Activated naive CD4-positive, alpha-beta T cell treated with anti-CD3 and anti-CD28 coated beads for 36 hours (primary cell): Measurements from ENCODE around the gene TEX12. TPM values are rescaled to one million over a fixed set of nuclear protein-coding genes. Genes with fewer than 3 reads are reported as not detected.
"Not testable (repeated sequence)": the region's sequence is repeated elsewhere in the genome, so short reads cannot be mapped to it uniquely, and the experiment has no call there.

ENCODE experiments used
- CTCF ChIA-PET: fragments of 350-600 bp; sonication (Branson Sonifier 250); formaldehyde crosslinking; loops from one replicate; lab custom pipeline; 2021; ENCODE audit warnings: antibody characterized with exemption; lab: Charles Lee
- DNase-seq: peaks from one replicate; pipeline ENCODE4 v3.0.0-alpha.2; 2020
- H3K27ac Mint-ChIP-seq: one replicate; pipeline ENCODE4 v1.8.0; 2021; ENCODE audit warnings: mild to moderate bottlenecking, mixed read lengths
- H3K27me3 Mint-ChIP-seq: one replicate; pipeline ENCODE4 v1.8.0; 2021; ENCODE audit warnings: low read depth, mixed read lengths
- H3K36me3 Mint-ChIP-seq: one replicate; pipeline ENCODE4 v1.8.0; 2021; ENCODE audit warnings: low read depth, mixed read lengths
- H3K4me1 Mint-ChIP-seq: one replicate; pipeline ENCODE4 v1.8.0; 2021; ENCODE audit warnings: low read depth, mixed read lengths
- H3K4me3 Mint-ChIP-seq: one replicate; pipeline ENCODE4 v1.8.0; 2021; ENCODE audit warnings: mild to moderate bottlenecking, moderate library complexity, mixed read lengths
- H3K9me3 Mint-ChIP-seq: one replicate; pipeline ENCODE4 v1.8.0; 2021; ENCODE audit warnings: mixed read lengths
- intact Hi-C: fragments of 100-400 bp; cut with micrococcal nuclease; formaldehyde crosslinking; loops from one replicate; pipeline ENCODE4 v1.15.1; 2023
- total RNA-seq, 2 experiments: library from RNA; stranded (reverse); gene quantifications; one replicate each; pipeline ENCODE4 v1.2.3, GENCODE V29; 2021

Gene TEX12
- total RNA-seq, 2 experiments from 2014 or later: not detected

DNA sequence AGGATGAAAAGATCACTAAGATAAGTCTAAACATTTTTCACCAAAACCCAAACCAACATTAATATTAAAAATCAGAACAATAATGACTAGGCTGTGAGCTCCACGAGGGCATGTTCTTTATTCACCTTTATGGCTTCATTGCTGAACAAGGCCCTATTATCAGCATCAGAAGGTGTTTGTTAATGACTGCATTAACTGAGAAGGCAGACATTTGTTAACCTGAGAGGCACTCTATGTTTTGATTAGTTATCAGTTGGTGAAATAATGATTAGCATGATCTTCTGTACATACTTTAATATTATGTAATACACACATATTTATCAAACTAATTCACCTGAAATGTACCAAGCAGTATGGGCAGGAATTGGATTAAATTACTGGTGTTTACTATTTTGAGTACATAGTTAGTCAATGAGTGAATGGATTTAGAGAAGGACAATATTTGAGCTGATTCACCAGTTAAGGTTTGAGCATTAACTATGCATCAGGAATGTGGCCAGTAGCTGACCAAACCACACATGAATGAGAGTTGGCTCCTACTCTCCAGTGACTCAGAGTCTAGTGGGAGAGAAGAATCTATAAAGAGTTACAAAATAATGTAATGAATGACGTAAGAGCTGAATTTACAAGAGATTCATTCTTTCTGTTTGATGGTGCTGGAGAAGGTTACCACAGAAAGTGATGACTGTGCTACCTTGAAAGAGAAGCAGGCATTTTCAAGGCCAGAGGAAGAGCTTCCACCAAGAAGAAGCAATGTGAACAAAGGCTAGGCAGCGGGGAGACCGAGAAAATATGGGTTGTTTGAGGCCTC, 10.0 kb upstream of the TEX12 start:
- intact Hi-C loops: no loop called here
- CTCF ChIA-PET: interaction anchor here (0.6 kb wide), 1 partner anchor 37 kb away, joined by 3 read pairs; no protein-coding TSS in a partner anchor
- Mint-ChIP-seq H3K9me3 (no peaks in the 10 kb centered on the region), H3K36me3 (no peaks in the 10 kb centered on the region), H3K27ac (no peak overlapping the region), H3K27me3 (peaks cover 12% of the 10 kb centered on the region), H3K4me3 (no peak overlapping the region), H3K4me1 (peaks cover 2% of the 10 kb centered on the region)
- no peak for DNase-seq

DNA sequence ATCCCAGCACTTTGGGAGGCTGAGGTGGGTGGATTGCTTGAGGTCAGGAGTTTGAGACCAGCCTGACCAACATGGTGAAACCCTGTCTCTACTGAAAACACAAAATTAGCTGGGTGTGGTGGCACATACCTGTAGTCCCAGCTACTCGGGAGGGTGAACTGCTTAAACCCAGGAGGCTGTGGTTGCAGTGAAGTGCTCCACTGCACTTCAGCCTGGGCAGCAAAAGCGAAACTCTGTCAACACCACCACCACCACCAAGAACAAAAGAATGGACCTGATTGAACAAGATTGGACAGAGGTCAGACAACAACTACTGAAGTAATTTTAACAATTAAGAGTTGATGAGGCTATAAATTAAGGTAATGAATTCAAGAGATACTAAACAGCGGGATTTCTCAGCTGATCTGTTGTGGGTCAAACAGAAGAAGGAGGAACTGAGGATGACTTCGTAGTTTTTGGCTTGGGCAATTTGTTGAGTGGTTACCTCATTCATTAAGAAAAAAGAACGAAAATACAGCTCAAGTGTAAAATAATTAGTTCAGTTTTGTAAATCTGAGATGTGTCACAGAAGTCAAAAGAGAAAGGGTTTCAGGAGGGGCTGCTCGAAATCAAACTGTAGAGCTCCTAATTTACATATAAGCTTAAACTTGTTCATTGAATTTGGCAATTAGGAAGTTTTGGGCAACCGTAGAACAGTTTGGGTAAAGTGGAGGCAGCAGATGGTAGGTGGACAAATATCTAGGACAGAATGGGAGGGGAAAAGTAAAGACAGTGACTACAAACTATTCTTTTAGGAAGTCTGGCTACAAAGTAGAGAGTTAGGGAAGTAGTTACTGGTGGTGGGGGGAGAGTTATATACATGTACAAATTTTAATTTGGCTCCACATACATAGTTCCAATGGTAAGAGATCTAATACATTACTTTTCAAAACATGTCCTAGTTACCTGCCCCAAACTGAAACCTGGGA, 7.8 kb upstream of the TEX12 start:
- H3K4me1 Mint-ChIP-seq: peaks cover 3% of the 10 kb centered on the region
- CTCF ChIA-PET: interaction anchor here (0.6 kb wide), 1 partner anchor 26 kb away, joined by 3 read pairs; no protein-coding TSS in a partner anchor
- DNase-seq: no peak
- H3K27ac Mint-ChIP-seq: no peak overlapping the region
- no peaks in the 10 kb centered on the region for H3K9me3 Mint-ChIP-seq
- intact Hi-C loops: no loop called here
- no peak overlapping the region for H3K4me3 Mint-ChIP-seq
- H3K27me3 Mint-ChIP-seq: peaks cover 26% of the 10 kb centered on the region
- no peaks in the 10 kb centered on the region for H3K36me3 Mint-ChIP-seq

DNA sequence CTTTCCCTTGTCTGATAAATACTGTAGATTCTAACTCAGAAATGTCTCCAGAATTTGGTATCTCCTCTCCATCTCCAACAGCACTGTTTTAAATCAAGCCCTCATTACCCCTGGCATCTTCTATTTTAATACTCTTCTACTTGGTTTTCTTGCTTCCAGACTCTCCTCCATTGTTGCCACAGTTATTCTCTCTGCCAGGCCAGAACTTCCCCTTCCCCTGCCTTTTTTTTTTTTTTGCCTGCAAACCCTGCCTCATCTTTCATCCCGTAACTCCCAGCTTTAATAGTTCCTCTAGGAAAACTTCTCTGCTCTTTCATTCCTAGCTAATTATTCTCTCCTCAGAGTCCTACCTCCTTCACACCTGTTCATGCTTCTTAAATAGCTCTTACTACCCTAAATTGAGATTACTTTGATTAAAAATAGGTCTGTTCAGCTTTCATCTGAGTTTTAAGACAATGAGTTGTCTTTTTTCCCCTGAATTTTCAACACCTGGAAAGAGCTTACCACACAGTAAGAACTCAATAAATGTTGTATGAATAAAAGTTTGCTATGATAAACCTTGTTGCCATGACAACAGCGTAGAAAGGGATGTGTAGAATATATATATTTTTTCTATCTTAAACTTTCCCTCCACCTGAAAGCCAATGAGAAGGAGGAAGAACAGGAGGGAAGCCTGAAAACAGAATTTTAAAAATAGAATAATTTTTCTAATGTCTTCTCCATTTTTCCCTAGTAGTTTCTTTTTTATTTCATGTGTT, 6.9 kb upstream of the TEX12 start:
- DNase-seq: no peak
- Mint-ChIP-seq H3K27ac (no peak overlapping the region), H3K36me3 (peaks cover 3% of the 10 kb centered on the region), H3K4me3 (no peak overlapping the region), H3K9me3 (no peaks in the 10 kb centered on the region), H3K4me1 (peaks cover 3% of the 10 kb centered on the region), H3K27me3 (peaks cover 30% of the 10 kb centered on the region)
- CTCF ChIA-PET: no interaction called here
- intact Hi-C loops: no loop called here

DNA sequence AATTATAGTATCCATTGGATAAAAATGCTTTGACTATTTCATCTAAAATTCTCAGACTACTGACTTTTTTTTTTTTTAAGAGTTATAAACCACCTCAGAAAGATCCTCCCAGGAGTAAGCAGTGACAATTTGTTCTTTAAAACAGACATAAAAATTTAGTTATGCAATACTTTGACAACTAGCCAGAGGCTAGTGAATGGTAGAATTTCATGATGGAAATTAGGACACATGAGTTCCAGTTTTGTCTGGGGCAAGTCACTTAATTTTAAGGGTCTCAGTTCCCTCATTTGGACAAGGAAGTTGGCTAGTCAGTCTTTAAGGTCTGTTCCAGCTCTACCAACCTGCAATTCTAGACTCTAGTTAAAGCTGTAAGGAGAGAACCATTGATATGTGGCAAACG, 6.2 kb upstream of the TEX12 start:
- H3K36me3 Mint-ChIP-seq: peaks cover 3% of the 10 kb centered on the region
- H3K9me3 Mint-ChIP-seq: no peaks in the 10 kb centered on the region
- peaks cover 31% of the 10 kb centered on the region for H3K27me3 Mint-ChIP-seq
- intact Hi-C loops: no loop called here
- CTCF ChIA-PET: no interaction called here
- no peak for DNase-seq
- H3K27ac Mint-ChIP-seq: no peak overlapping the region
- peaks cover 3% of the 10 kb centered on the region for H3K4me1 Mint-ChIP-seq
- no peak overlapping the region for H3K4me3 Mint-ChIP-seq

DNA sequence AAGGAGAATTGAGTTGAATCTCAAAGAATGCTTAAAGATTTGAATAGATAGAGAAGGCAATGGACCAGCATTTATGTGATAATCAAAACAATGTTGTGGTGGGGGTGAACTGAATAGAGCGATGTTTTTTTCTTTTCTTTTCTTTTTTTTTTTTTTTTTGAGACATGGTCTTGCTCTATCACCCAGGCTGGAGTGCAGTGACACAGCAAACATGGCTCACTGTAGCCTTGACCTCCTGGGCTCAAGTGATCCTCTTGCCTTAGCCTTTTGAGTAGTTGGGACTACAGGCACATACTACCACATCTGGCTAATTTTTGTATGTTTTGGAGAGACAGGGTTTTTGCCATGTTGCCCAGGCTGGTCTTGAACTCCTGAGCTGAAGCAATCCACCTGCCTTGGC, 5.0 kb upstream of the TEX12 start:
- CTCF ChIA-PET: interaction anchor here (0.9 kb wide), 1 partner anchor 51 kb away, joined by 6 read pairs; no protein-coding TSS in a partner anchor

DNA sequence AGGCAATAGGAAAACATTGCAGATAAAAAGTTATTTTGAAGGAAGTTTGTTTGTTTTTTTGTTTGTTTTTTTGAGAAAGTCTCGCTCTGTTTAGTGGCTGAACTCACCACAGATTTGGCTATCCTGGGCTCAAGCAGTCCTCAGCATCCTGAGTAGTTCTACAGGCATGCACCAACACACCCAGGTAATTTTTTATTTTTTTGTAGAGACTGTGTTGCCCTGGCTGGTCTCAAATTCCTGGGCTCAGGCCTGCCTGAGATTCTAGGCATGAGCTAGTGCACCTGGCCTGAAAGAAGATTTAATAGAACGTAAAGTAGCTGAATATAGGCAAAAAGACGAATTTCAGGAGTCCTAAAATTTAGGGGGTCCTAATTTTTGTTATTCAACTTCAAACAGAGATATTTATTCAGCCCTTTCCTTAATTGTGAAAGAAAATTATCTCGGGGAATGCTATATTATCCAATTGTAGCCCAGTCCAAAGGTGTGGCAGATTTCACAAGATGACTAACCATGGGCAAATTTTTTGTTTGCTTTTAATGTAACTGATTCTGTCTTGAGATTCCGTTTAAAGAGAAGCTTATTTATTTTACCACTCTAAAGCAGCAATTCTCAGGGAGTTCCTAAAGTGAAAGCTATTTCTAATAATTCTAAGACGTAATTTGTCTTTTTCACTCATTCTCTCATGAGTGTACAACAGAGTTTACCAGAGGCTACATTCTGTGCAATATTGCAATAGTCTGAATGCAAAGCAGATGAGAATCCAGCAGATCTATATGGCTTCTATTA, 4.2 kb upstream of the TEX12 start:
- DNase-seq: no peak
- Mint-ChIP-seq H3K9me3 (no peaks in the 10 kb centered on the region), H3K27me3 (peaks cover 43% of the 10 kb centered on the region), H3K27ac (no peak overlapping the region), H3K4me3 (no peak overlapping the region), H3K4me1 (peaks cover 2% of the 10 kb centered on the region), H3K36me3 (peaks cover 3% of the 10 kb centered on the region)
- intact Hi-C loops: no loop called here
- CTCF ChIA-PET: interaction anchor here (0.9 kb wide), 2 partner anchors 51 to 52 kb away, joined by 4 to 6 read pairs; no protein-coding TSS in a partner anchor

More for the DNA sequence above, 5.0 kb upstream of the TEX12 start:
- H3K27ac Mint-ChIP-seq, H3K9me3 Mint-ChIP-seq, H3K36me3 Mint-ChIP-seq, intact Hi-C loops, DNase-seq, H3K4me1 Mint-ChIP-seq, H3K4me3 Mint-ChIP-seq: not testable (repeated sequence)
- peaks cover 37% of the 10 kb centered on the region for H3K27me3 Mint-ChIP-seq

DNA sequence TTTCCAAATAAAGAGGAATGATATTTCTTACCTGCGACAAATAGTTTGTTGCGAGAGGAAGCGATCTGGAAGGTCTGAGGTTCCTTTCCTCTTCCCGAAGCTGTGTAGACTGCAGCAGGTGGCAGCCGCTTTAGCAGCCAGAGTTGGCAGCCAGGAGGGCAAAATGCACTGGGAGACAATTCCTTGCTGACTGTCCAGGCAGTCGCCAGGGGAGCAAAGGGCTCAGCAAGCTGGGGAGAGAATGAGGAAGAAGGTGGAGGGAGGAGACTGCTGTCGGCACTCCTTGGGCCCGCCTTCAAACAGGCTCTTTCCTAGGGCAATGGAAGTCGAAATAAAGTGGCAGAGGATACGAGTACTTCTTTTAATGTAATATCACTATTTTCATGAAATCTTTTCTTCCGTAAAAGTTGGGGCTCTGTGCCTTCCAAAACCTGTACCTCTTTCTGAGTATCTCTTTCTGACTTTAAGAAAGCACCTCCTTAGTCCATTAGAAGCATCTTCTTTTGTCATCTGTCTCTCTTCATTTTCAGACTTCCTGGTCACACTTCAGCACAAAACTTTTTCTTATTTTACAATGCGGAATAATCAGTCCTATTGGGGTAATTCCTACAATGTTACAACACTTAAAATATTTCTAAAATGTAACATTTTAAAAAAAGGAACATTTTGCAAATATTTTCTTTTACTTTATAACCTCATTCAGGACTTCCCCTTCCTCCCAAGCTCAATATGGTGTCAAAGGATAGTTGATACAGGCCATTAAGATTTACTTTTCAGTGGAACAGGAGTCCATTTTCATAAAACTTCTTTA, 3.1 kb upstream of the TEX12 start, which contains the start of gene IL18:
TSS of gene IL18 (minus strand) at position 220 of the 811 bp plus-strand sequence. CDS start 9,041 bp downstream, outside the sequence.
- H3K4me3 Mint-ChIP-seq: no peak within 1 kb of the TSS

DNA sequence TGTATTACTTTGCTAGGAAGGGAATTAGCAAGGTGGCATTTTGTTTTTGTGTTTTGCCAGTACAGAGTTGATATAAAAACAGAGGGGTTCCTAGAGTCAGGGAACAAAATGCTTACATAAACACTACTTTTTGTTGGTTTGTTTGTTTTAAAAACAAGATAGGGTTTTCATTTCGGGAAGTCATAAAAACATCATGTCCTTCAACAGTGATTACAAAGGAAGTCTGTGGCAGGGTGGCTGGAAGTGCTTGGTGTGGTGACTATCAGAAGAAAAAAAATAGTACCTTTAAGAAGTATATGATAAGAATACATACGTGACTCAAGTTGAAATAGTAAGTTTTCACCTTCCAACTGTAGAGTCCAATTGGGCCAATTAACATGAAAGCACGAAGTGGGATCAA, 2.1 kb upstream of the TEX12 start:
- Mint-ChIP-seq H3K27me3 (peaks cover 43% of the 10 kb centered on the region), H3K4me3 (no peak overlapping the region), H3K36me3 (peaks cover 3% of the 10 kb centered on the region), H3K4me1 (peaks cover 2% of the 10 kb centered on the region), H3K9me3 (no peaks in the 10 kb centered on the region), H3K27ac (no peak overlapping the region)
- CTCF ChIA-PET: interaction anchor here (0.8 kb wide), 1 partner anchor 10 kb away, joined by 3 read pairs; the partner anchor contains the start of gene BCO2
- intact Hi-C loops: no loop called here
- DNase-seq: no peak

More for the DNA sequence above, 3.1 kb upstream of the TEX12 start, which contains the start of gene IL18:
- Mint-ChIP-seq H3K27me3 (peaks cover 43% of the 10 kb centered on the region), H3K4me1 (peaks cover 2% of the 10 kb centered on the region), H3K9me3 (no peaks in the 10 kb centered on the region), H3K36me3 (peaks cover 3% of the 10 kb centered on the region), H3K27ac (no peak within 1 kb of the TSS)
- CTCF ChIA-PET: interaction anchor here (0.8 kb wide), 1 partner anchor 11 kb away, joined by 3 read pairs; the partner anchor contains the start of gene BCO2
- no peak for DNase-seq
- intact Hi-C loops: no loop called here

DNA sequence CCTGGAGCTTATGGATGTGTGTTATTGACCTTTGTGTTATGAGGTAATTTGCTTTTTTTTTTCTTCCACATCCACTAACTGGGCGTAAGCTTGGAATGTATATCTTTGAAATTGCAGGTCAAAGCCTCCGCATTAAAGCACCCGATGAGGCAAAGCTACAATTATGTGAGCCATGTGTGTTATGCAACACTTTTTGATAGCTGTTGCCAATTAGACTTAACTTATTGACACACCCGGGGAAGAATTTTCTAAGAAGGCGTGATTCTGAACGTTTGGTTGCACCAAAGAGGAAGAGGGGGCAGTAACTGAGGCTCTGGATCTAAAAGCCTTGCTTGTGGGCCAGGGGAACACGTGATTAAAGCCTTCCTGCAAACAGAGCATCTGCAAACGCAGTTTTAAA, 610 bp upstream of the TEX12 start:
- Mint-ChIP-seq H3K4me1 (peaks cover 2% of the 10 kb centered on the region), H3K4me3 (no peak overlapping the region), H3K9me3 (no peaks in the 10 kb centered on the region), H3K36me3 (peaks cover 3% of the 10 kb centered on the region), H3K27me3 (peaks cover 36% of the 10 kb centered on the region), H3K27ac (no peak overlapping the region)
- CTCF ChIA-PET: interaction anchor here (0.6 kb wide), 2 partner anchors 46 to 572 kb away, joined by 4 to 5 read pairs; no protein-coding TSS in a partner anchor
- intact Hi-C loops: no loop called here
- no peak for DNase-seq

DNA sequence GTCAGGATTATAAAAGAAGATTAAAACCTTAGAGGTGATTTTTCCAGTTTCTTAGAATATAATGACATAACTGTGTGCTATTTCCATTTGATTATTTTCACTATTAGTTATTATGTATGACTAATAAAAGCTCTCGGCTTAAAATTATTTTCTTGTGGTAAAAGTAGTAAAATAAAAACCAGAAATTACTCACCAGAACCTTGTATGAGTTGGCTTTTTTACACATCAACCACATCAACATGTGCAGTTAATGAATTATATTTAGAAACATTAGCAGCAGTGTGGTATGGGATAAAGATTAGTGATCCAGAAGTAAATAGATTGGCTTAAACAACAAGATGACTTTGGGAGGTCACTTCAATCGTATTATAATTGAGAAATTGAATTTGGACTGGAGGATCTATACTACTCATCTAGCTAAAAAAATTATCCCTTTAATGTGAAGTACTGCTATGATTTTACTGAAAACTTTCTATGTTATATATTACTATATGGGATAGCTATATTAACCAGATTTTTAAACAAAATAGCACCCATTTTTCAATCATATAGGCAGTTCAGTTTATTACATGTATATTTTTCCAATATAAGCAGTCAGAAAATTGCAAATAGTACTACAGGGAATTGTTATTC, 5.3 kb downstream of the TEX12 start:
- Mint-ChIP-seq H3K36me3 (no peaks in the 10 kb centered on the region), H3K4me3 (no peak overlapping the region), H3K9me3 (no peaks in the 10 kb centered on the region), H3K4me1 (peaks cover 13% of the 10 kb centered on the region), H3K27ac (no peak overlapping the region), H3K27me3 (peaks cover 13% of the 10 kb centered on the region)
- no peak for DNase-seq
- intact Hi-C loops: loop anchor here (10.0 kb wide), 1 partner anchor 608 kb away; no protein-coding TSS in a partner anchor
- CTCF ChIA-PET: interaction anchor here (0.7 to 2.2 kb wide), 3 partner anchors 57 to 241 kb away, joined by 3 to 7 read pairs (median 3); no protein-coding TSS in a partner anchor
